Mesothelial cell of epicardium (in vitro differentiated cells): ENCODE data around the gene CD70. TPM values are rescaled to one million over a fixed set of nuclear protein-coding genes. Genes with fewer than 3 reads are reported as not detected.

Experiments used
- DNase-seq, 2 experiments: peaks; one replicate each; pipeline ENCODE4 v3.0.0; 2021; ENCODE audit warnings: low spot score in 2 of 2; ENCODE audit not compliant: unreplicated experiment in 2 of 2
- H3K27ac Mint-ChIP-seq: 2 replicates; pipeline ENCODE4 v1.8.0; 2021; ENCODE audit warnings: mixed read lengths
- H3K27me3 Mint-ChIP-seq: 2 replicates; pipeline ENCODE4 v1.8.0; 2021; ENCODE audit warnings: low read depth, mixed read lengths
- H3K36me3 Mint-ChIP-seq: 2 replicates; pipeline ENCODE4 v1.8.0; 2021; ENCODE audit warnings: mixed read lengths
- H3K4me1 Mint-ChIP-seq: 2 replicates; pipeline ENCODE4 v1.8.0; 2021; ENCODE audit warnings: mixed read lengths
- H3K4me3 Mint-ChIP-seq: 2 replicates; pipeline ENCODE4 v1.8.0; 2021; ENCODE audit warnings: mild to moderate bottlenecking, moderate library complexity, mixed read lengths
- H3K9me3 Mint-ChIP-seq: 2 replicates; pipeline ENCODE4 v1.8.0; 2021; ENCODE audit warnings: mixed read lengths
- total RNA-seq: library from RNA; stranded (reverse); gene quantifications from 3 replicates; pipeline ENCODE4 v1.2.1, GENCODE V29; 2021
- TF ChIP-seq, protein P1 (sequence below): fragments of 200-600 bp; sonication (generic); IDR thresholded peaks from one replicate; pipeline ENCODE4 v1.5.0; 2021; ENCODE audit warnings: antibody characterized with exemption; ENCODE audit not compliant: unreplicated experiment

Gene CD70
- total RNA-seq, 1 donor from 2014 or later: not detected

GRCh38 chr19:6596621-6597020 lies 5.7 kb upstream of the CD70 start:
- TF ChIP-seq, protein P1, sequence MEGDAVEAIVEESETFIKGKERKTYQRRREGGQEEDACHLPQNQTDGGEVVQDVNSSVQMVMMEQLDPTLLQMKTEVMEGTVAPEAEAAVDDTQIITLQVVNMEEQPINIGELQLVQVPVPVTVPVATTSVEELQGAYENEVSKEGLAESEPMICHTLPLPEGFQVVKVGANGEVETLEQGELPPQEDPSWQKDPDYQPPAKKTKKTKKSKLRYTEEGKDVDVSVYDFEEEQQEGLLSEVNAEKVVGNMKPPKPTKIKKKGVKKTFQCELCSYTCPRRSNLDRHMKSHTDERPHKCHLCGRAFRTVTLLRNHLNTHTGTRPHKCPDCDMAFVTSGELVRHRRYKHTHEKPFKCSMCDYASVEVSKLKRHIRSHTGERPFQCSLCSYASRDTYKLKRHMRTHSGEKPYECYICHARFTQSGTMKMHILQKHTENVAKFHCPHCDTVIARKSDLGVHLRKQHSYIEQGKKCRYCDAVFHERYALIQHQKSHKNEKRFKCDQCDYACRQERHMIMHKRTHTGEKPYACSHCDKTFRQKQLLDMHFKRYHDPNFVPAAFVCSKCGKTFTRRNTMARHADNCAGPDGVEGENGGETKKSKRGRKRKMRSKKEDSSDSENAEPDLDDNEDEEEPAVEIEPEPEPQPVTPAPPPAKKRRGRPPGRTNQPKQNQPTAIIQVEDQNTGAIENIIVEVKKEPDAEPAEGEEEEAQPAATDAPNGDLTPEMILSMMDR: no peak
- Mint-ChIP-seq H3K4me3 (no peak overlapping the region), H3K36me3 (no peaks in the 10 kb centered on the region), H3K4me1 (peaks cover 4% of the 10 kb centered on the region), H3K9me3 (peaks cover 25% of the 10 kb centered on the region), H3K27me3 (peaks cover 31% of the 10 kb centered on the region), H3K27ac (no peak overlapping the region)
- no peak for DNase-seq

DNA sequence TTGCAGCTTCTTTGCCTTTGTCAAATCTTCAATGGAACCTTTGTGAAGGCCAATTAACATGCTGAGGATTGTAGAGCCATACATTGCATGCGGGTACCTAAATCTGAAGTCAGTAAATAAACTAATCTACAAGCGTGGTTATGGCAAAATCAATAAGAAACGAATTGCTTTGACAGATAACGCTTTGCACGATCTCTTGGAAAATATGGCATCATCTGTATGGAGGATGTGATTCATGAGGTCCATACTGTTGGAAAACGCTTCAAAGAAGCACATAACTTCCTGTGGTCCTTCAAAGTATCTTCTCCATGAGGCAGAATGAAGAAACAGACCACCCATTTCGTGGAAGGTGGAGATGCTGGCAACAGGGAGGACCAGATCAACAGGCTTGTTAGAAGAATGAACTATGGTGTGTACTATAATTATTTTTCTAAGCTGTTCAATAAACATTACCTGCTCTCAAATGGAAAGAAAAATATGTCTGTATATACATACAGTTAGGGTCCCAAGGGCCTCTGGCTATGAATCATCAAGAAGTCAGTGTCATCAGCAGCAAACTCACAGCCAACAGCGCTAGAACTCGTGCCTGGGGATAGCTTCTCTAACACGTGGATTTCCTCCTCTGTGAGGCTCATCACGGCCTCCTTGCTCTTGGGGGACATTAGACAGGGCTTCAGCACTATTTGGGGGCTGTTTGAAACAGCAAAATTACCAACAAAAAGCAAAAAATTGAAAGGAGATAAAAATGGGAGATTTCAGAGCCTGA lies 2.9 kb upstream of the CD70 start:
- Mint-ChIP-seq H3K9me3 (peaks cover 11% of the 10 kb centered on the region), H3K27ac (no peak overlapping the region), H3K27me3 (peaks cover 58% of the 10 kb centered on the region), H3K4me1 (peaks cover 7% of the 10 kb centered on the region), H3K4me3 (no peak overlapping the region), H3K36me3 (no peaks in the 10 kb centered on the region)
- no peak for DNase-seq
- TF ChIP-seq, protein P1: no peak

- H3K9me3 Mint-ChIP-seq: no peaks in the 10 kb centered on the region
- no peaks in the 10 kb centered on the region for H3K36me3 Mint-ChIP-seq
- DNase-seq: no peak
- H3K27ac Mint-ChIP-seq: no peak overlapping the region
- H3K4me3 Mint-ChIP-seq: no peak overlapping the region
- peaks cover 87% of the 10 kb centered on the region for H3K27me3 Mint-ChIP-seq
- H3K4me1 Mint-ChIP-seq: peaks cover 7% of the 10 kb centered on the region
- TF ChIP-seq, protein P1: no peak
Measured at GRCh38 chr19:6590258-6590826, 608 bp downstream of the CD70 start.

DNA sequence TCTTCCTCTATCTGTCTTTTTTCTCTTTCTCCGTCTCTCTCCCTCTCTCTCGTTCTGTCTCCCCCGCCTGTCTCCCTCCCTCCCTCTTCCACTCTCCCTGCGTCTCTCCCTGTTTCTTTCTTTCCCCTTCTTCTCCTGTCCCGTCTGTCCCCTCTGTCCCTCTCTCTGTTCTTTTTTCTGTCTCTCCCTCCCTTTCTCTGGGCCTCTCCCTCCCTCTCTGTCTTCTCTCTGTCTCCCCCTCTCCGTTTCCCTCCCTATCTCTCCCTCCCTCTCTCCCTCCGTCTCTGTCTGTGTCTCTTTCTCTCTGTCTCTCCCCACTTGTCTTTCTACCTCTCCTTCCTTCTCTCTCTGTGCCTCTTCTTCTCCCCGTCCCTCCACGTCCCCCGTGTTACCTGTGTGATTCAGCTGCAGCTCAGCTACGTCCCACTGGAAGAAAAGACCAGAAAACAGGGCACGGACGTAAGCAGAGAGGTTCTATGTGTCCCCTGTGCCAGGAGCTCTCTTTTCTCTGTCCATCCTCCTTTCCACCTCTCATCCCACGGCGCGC lies 1.2 kb downstream of the CD70 start:
- H3K9me3 Mint-ChIP-seq: no peaks in the 10 kb centered on the region
- no peak overlapping the region for H3K4me3 Mint-ChIP-seq
- no peak overlapping the region for H3K27ac Mint-ChIP-seq
- H3K27me3 Mint-ChIP-seq: peaks cover 92% of the 10 kb centered on the region
- DNase-seq: no peak
- peaks cover 7% of the 10 kb centered on the region for H3K4me1 Mint-ChIP-seq
- H3K36me3 Mint-ChIP-seq: no peaks in the 10 kb centered on the region
- TF ChIP-seq, protein P1: no peak

GRCh38 chr19:6588508-6589345 lies 2.2 kb downstream of the CD70 start:
- Mint-ChIP-seq H3K4me1 (peaks cover 7% of the 10 kb centered on the region), H3K36me3 (no peaks in the 10 kb centered on the region), H3K9me3 (no peaks in the 10 kb centered on the region), H3K27ac (no peak overlapping the region), H3K4me3 (no peak overlapping the region), H3K27me3 (peaks cover 93% of the 10 kb centered on the region)
- TF ChIP-seq, protein P1: no peak
- DNase-seq: no peak
